SU-DHL-6 (cell line): Measurements from ENCODE around the gene POU2AF3.

ENCODE experiments used
- H2AFZ ChIP-seq: fragments of 200-600 bp; sonication (generic); 2 replicates; pipeline ENCODE4 v1.6.1; 2014; ENCODE audit warnings: low read depth, mild to moderate bottlenecking, moderate library complexity, mixed read lengths, antibody characterized with exemption, low read length; ENCODE audit not compliant: severe bottlenecking
- H3F3A ChIP-seq: fragments of 200-600 bp; shearing (Covaris generic); 2 replicates; pipeline ENCODE4 v1.6.0; 2016; ENCODE audit warnings: antibody characterized with exemption, mild to moderate bottlenecking; ENCODE audit not compliant: insufficient read depth
- H3K27ac ChIP-seq: fragments of 200-600 bp; sonication (generic); 2 replicates; pipeline ENCODE4 v1.5.1; 2016; ENCODE audit warnings: low read depth, mild to moderate bottlenecking, low read length, moderate library complexity, mixed read lengths
- H3K27me3 ChIP-seq: fragments of 200-600 bp; sonication (generic), shearing (Covaris generic); 2 replicates; pipeline ENCODE4 v1.6.0; 2014; ENCODE audit warnings: mild to moderate bottlenecking, low read length
- H3K36me3 ChIP-seq: fragments of 200-600 bp; sonication (generic); 2 replicates; pipeline ENCODE4 v1.6.1; 2014; ENCODE audit warnings: mild to moderate bottlenecking, low read length, mixed read lengths
- H3K4me2 ChIP-seq: fragments of 300-600, 200-600 bp; shearing (Covaris generic), sonication (generic); 2 replicates; pipeline ENCODE4 v1.6.0; 2014; ENCODE audit warnings: low read length, low read depth, mild to moderate bottlenecking; ENCODE audit not compliant: poor library complexity, severe bottlenecking
- H3K4me3 ChIP-seq: fragments of 200-600 bp; sonication (generic); 2 replicates; pipeline ENCODE4 v1.5.1; 2014; ENCODE audit warnings: antibody characterized with exemption, low read length, mild to moderate bottlenecking, mixed read lengths; ENCODE audit not compliant: insufficient read depth, poor library complexity, severe bottlenecking
- H3K79me2 ChIP-seq: fragments of 200-600 bp; sonication (generic); 2 replicates; pipeline ENCODE4 v1.6.1; 2014; ENCODE audit warnings: mild to moderate bottlenecking, low read length, moderate library complexity; ENCODE audit not compliant: insufficient read depth
- H3K9ac ChIP-seq: fragments of 200-600 bp; sonication (generic); 2 replicates; pipeline ENCODE4 v1.7.0; 2014; ENCODE audit warnings: mild to moderate bottlenecking, low read length
- H3K9me2 ChIP-seq: fragments of 200-600 bp; sonication (generic); replicated peaks from 2 replicates; pipeline ENCODE4 v1.6.1; 2014; ENCODE audit warnings: low read length; ENCODE audit not compliant: insufficient read depth
- H3K9me3 ChIP-seq: fragments of 200-600 bp; sonication (generic); 2 replicates; pipeline ENCODE4 v1.6.1; 2014; ENCODE audit warnings: low read length, mixed read lengths; ENCODE audit not compliant: insufficient read depth
- H4K20me1 ChIP-seq: fragments of 200-600 bp; sonication (generic); 2 replicates; pipeline ENCODE4 v1.6.1; 2014; ENCODE audit warnings: low read depth, mild to moderate bottlenecking, antibody characterized with exemption, low read length, moderate library complexity, mixed read lengths
- EZH2phosphoT487 ChIP-seq: fragments of 200-600 bp; sonication (generic), shearing (Covaris generic); conservative IDR thresholded peaks from 2 replicates; pipeline ENCODE4 v1.6.1; 2018; ENCODE audit warnings: mild to moderate bottlenecking, antibody characterized with exemption, low read length, moderate library complexity, mixed read lengths
- TF ChIP-seq, protein P1 (sequence below): fragments of 200-600 bp; sonication (generic); IDR thresholded peaks from one replicate; pipeline ENCODE4 v1.5.1; 2017; ENCODE audit warnings: antibody characterized with exemption, mild to moderate bottlenecking, low read length, moderate library complexity; ENCODE audit not compliant: insufficient read depth, poor library complexity, severe bottlenecking

POU2AF3 gene

DNA sequence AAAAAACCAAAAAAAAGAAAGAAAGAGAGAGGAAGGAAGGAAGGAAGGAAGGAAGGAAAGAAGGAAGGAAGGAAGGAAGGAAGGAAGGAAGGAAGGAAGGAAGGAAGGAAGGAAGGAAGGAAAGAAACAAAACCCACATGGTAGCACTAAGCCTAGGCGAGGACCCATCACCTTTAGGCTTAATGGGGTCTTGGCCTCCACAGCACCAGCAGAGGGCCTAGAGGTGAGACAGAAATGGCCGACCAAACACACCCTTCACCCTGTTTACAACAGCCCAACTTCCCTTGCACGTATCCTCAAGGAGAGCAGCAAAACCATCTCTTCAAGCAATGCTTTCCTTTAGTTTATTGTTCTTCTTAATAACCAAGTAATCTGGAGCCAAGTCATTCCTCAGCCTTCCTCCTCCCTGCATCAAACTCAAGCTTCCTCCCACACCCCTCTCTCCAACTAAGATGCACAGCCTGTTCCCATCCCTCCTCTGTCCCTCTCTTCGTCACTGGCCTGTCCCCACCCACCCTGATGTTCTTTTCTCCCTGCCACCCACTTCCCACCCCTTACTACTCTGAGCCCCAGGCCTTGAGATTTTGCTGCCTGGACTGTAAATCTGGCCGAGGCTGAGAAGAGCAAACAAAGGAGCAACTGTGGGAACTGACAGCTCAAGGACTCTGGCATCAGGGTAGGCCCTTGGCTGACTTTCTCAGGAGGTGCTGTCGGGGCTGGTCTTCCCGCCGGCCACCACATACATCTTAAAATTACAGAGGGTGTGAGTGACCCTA, 54.8 kb downstream of the POU2AF3 start:
- Histone ChIP-seq H3K9ac (no peak overlapping the region), H3K9me2 (no peaks in the 10 kb centered on the region), H3K27ac (no peak overlapping the region), H3K4me2 (no peak overlapping the region), H4K20me1 (no peaks in the 10 kb centered on the region), H3K36me3 (peaks cover 29% of the 10 kb centered on the region), H3K4me3 (no peak overlapping the region), H2AFZ (no peak overlapping the region), H3K79me2 (no peaks in the 10 kb centered on the region), H3F3A (peaks cover 44% of the 10 kb centered on the region), H3K9me3 (no peaks in the 10 kb centered on the region), H3K27me3 (no peaks in the 10 kb centered on the region)
- TF ChIP-seq, protein P1, sequence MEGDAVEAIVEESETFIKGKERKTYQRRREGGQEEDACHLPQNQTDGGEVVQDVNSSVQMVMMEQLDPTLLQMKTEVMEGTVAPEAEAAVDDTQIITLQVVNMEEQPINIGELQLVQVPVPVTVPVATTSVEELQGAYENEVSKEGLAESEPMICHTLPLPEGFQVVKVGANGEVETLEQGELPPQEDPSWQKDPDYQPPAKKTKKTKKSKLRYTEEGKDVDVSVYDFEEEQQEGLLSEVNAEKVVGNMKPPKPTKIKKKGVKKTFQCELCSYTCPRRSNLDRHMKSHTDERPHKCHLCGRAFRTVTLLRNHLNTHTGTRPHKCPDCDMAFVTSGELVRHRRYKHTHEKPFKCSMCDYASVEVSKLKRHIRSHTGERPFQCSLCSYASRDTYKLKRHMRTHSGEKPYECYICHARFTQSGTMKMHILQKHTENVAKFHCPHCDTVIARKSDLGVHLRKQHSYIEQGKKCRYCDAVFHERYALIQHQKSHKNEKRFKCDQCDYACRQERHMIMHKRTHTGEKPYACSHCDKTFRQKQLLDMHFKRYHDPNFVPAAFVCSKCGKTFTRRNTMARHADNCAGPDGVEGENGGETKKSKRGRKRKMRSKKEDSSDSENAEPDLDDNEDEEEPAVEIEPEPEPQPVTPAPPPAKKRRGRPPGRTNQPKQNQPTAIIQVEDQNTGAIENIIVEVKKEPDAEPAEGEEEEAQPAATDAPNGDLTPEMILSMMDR = no peak
- no peak for TF ChIP-seq EZH2phosphoT487

DNA sequence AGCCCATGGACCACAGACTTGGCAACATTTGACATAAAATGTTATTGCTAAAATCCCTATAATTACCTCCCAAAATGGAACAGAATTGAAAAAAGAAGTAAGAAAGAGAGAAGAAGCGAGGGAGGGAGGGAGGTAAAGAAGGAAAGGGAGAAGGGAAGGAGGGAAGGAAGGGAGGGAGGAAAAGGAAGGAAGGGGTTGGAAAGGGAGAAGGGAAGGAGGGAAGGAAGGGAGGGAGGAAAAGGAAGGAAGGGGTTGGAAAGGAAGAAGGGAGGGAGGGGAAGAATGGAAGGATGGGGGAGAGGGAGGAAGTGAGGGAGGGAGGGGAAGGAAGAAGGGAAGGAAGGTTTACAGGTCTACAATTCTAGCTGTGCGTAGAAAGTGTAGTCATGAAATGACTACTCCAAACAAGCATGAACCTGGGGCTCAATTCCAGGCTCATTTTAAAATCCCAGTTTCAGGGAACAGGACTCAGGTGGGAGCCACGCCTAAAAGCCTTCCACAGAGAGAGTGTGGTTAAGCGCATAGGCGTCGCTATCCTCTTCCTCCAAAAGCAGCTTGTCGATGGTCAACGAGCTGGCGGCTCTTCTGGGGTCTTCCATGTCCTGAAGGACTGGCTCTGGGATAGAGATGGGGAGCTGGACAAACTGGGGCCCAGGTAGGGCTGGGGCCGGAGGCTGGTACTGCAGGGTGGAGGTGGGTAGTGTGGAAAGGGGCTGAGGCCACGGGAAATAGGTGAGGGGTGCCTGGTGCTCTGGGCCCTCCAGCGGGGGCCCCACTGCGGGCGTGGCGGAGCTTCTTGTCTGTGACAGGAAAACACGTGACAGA, 55.6 kb downstream of the POU2AF3 start:
- H4K20me1 ChIP-seq = no peaks in the 10 kb centered on the region
- H3K9me3 ChIP-seq = no peaks in the 10 kb centered on the region
- H3K4me2 ChIP-seq = no peak overlapping the region
- H3K4me3 ChIP-seq = no peak overlapping the region
- no peaks in the 10 kb centered on the region for H3K27me3 ChIP-seq
- H3F3A ChIP-seq = peaks cover 41% of the 10 kb centered on the region
- H3K9ac ChIP-seq = no peak overlapping the region
- TF ChIP-seq, protein P1 = no peak
- no peak for TF ChIP-seq EZH2phosphoT487
- H3K27ac ChIP-seq = no peak overlapping the region
- H3K36me3 ChIP-seq = peaks cover 29% of the 10 kb centered on the region
- no peaks in the 10 kb centered on the region for H3K9me2 ChIP-seq
- H3K79me2 ChIP-seq = no peaks in the 10 kb centered on the region; the same call in 1 of the 2 replicates
- no peak overlapping the region for H2AFZ ChIP-seq

DNA sequence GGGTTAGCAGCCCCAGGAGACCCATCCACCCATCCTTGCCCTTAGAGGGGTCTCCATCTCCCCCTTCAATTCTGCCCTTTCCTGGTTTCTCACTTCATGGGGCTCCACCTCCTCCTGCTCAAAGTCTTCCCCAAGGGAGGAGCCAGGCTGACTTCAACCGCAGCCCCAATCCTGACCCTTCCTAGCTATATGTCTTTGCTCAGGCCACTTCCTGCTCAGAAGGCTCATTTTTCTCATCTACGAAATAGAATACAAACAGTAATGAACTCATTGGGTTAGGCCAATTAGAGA, 56.2 kb downstream of the POU2AF3 start:
- H3K79me2 ChIP-seq = peaks cover 4% of the 10 kb centered on the region; the same call in 1 of the 2 replicates
- no peaks in the 10 kb centered on the region for H4K20me1 ChIP-seq

More for the DNA sequence above, 56.2 kb downstream of the POU2AF3 start:
- no peak overlapping the region for H3K27ac ChIP-seq
- H3K36me3 ChIP-seq = peaks cover 31% of the 10 kb centered on the region
- no peaks in the 10 kb centered on the region for H3K9me3 ChIP-seq
- TF ChIP-seq, protein P1 = no peak
- no peak for TF ChIP-seq EZH2phosphoT487
- no peaks in the 10 kb centered on the region for H3K27me3 ChIP-seq
- no peaks in the 10 kb centered on the region for H3K9me2 ChIP-seq
- peaks cover 44% of the 10 kb centered on the region for H3F3A ChIP-seq
- no peak overlapping the region for H3K4me2 ChIP-seq
- no peak overlapping the region for H3K4me3 ChIP-seq
- no peak overlapping the region for H2AFZ ChIP-seq
- no peak overlapping the region for H3K9ac ChIP-seq
